Memory B cell (primary cell): ENCODE measurements around the gene C14orf132.

Experiments used
- ATAC-seq: fragments of 150-1000 bp; cut with Tn5 transposase; 2 replicates; pipeline ENCODE4 v1.10.0; 2021; ENCODE audit warnings: low read depth, mild to moderate bottlenecking, moderate library complexity
- DNase-seq, 2 donors: peaks; one replicate each; pipeline ENCODE4 v3.0.0; 2022; ENCODE audit warnings: low spot score in 2 of 2
- H3K27ac Mint-ChIP-seq: one replicate; pipeline ENCODE4 v1.8.0; 2022; ENCODE audit warnings: mild to moderate bottlenecking, moderate library complexity, mixed read lengths
- H3K27me3 Mint-ChIP-seq: one replicate; pipeline ENCODE4 v1.8.0; 2022; ENCODE audit warnings: mixed read lengths
- H3K36me3 Mint-ChIP-seq: one replicate; pipeline ENCODE4 v1.8.0; 2022; ENCODE audit warnings: mild to moderate bottlenecking, mixed read lengths
- H3K4me1 Mint-ChIP-seq: one replicate; pipeline ENCODE4 v1.8.0; 2022; ENCODE audit warnings: mixed read lengths
- H3K4me3 Mint-ChIP-seq: one replicate; pipeline ENCODE4 v1.8.0; 2022; ENCODE audit warnings: mild to moderate bottlenecking, moderate library complexity, mixed read lengths
- H3K9me3 Mint-ChIP-seq: one replicate; pipeline ENCODE4 v1.8.0; 2022; ENCODE audit warnings: mixed read lengths

C14orf132 gene

GRCh38 chr14:96051231-96051630, 12.1 kb downstream of the C14orf132 start:
- Mint-ChIP-seq H3K9me3 (peaks cover 5% of the 10 kb centered on the region), H3K36me3 (no peaks in the 10 kb centered on the region), H3K27me3 (peaks cover 9% of the 10 kb centered on the region), H3K4me1 (no peaks in the 10 kb centered on the region), H3K27ac (no peak overlapping the region), H3K4me3 (no peak overlapping the region)
- ATAC-seq (no peak), DNase-seq (no peak)

- Mint-ChIP-seq H3K27me3 (peaks cover 9% of the 10 kb centered on the region), H3K9me3 (peaks cover 5% of the 10 kb centered on the region), H3K27ac (no peak overlapping the region), H3K4me3 (no peak overlapping the region), H3K4me1 (no peaks in the 10 kb centered on the region), H3K36me3 (no peaks in the 10 kb centered on the region)
- no peak for DNase-seq
- ATAC-seq = no peak
Measured at GRCh38 chr14:96051642-96052540, 12.7 kb downstream of the C14orf132 start.

- ATAC-seq (no peak), DNase-seq (no peak)
- H3K4me3 Mint-ChIP-seq = no peak overlapping the region
- H3K27me3 Mint-ChIP-seq = peaks cover 9% of the 10 kb centered on the region
- H3K36me3 Mint-ChIP-seq = no peaks in the 10 kb centered on the region
- no peaks in the 10 kb centered on the region for H3K4me1 Mint-ChIP-seq
- peaks cover 5% of the 10 kb centered on the region for H3K9me3 Mint-ChIP-seq
- no peak overlapping the region for H3K27ac Mint-ChIP-seq
Measured at GRCh38 chr14:96052541-96053247, 13.5 kb downstream of the C14orf132 start.

- DNase-seq = no peak
- H3K4me1 Mint-ChIP-seq = no peaks in the 10 kb centered on the region
- H3K4me3 Mint-ChIP-seq = no peak overlapping the region
- H3K36me3 Mint-ChIP-seq = no peaks in the 10 kb centered on the region
- H3K27me3 Mint-ChIP-seq = peaks cover 11% of the 10 kb centered on the region
- no peak overlapping the region for H3K27ac Mint-ChIP-seq
- peaks cover 3% of the 10 kb centered on the region for H3K9me3 Mint-ChIP-seq
- no peak for ATAC-seq
Measured at GRCh38 chr14:96053248-96053599, 14.1 kb downstream of the C14orf132 start.

- Mint-ChIP-seq H3K4me1 (no peaks in the 10 kb centered on the region), H3K9me3 (peaks cover 2% of the 10 kb centered on the region), H3K27me3 (peaks cover 14% of the 10 kb centered on the region), H3K36me3 (no peaks in the 10 kb centered on the region), H3K27ac (no peak overlapping the region), H3K4me3 (no peak overlapping the region)
- no peak for DNase-seq
- ATAC-seq = no peak
Measured at GRCh38 chr14:96053600-96054381, 14.6 kb downstream of the C14orf132 start.

- H3K36me3 Mint-ChIP-seq = no peaks in the 10 kb centered on the region
- no peak overlapping the region for H3K27ac Mint-ChIP-seq
- no peak for DNase-seq
- no peak for ATAC-seq
- H3K4me1 Mint-ChIP-seq = no peaks in the 10 kb centered on the region
- H3K9me3 Mint-ChIP-seq = peaks cover 2% of the 10 kb centered on the region
- H3K4me3 Mint-ChIP-seq = no peak overlapping the region
- peaks cover 15% of the 10 kb centered on the region for H3K27me3 Mint-ChIP-seq
Measured at GRCh38 chr14:96054661-96055060, 15.5 kb downstream of the C14orf132 start.

- Mint-ChIP-seq H3K9me3 (no peaks in the 10 kb centered on the region), H3K27ac (no peak overlapping the region), H3K27me3 (peaks cover 16% of the 10 kb centered on the region), H3K4me3 (no peak overlapping the region), H3K4me1 (no peaks in the 10 kb centered on the region), H3K36me3 (no peaks in the 10 kb centered on the region)
- ATAC-seq (no peak), DNase-seq (no peak)
Measured at GRCh38 chr14:96055065-96055752, 16.0 kb downstream of the C14orf132 start.

GRCh38 chr14:96055753-96056508, 16.8 kb downstream of the C14orf132 start:
- DNase-seq (no peak), ATAC-seq (no peak)
- H3K27ac Mint-ChIP-seq = no peak overlapping the region
- H3K9me3 Mint-ChIP-seq = no peaks in the 10 kb centered on the region
- no peak overlapping the region for H3K4me3 Mint-ChIP-seq
- H3K36me3 Mint-ChIP-seq = no peaks in the 10 kb centered on the region
- no peaks in the 10 kb centered on the region for H3K4me1 Mint-ChIP-seq
- peaks cover 17% of the 10 kb centered on the region for H3K27me3 Mint-ChIP-seq

- Mint-ChIP-seq H3K36me3 (no peaks in the 10 kb centered on the region), H3K4me1 (no peaks in the 10 kb centered on the region), H3K27me3 (peaks cover 12% of the 10 kb centered on the region), H3K9me3 (no peaks in the 10 kb centered on the region), H3K27ac (no peak overlapping the region), H3K4me3 (no peak overlapping the region)
- ATAC-seq (no peak), DNase-seq (no peak)
Measured at GRCh38 chr14:96056509-96057422, 17.6 kb downstream of the C14orf132 start.

GRCh38 chr14:96057738-96058137, 18.6 kb downstream of the C14orf132 start:
- Mint-ChIP-seq H3K27me3 (peaks cover 15% of the 10 kb centered on the region), H3K4me1 (no peaks in the 10 kb centered on the region)

GRCh38 chr14:96058576-96059200, 19.5 kb downstream of the C14orf132 start:
- peaks cover 16% of the 10 kb centered on the region for H3K27me3 Mint-ChIP-seq
- H3K4me3 Mint-ChIP-seq = no peak overlapping the region
- H3K27ac Mint-ChIP-seq = no peak overlapping the region
- no peaks in the 10 kb centered on the region for H3K36me3 Mint-ChIP-seq
- no peak for DNase-seq
- no peaks in the 10 kb centered on the region for H3K9me3 Mint-ChIP-seq
- H3K4me1 Mint-ChIP-seq = no peaks in the 10 kb centered on the region
- ATAC-seq = no peak

More at GRCh38 chr14:96057738-96058137, 18.6 kb downstream of the C14orf132 start:
- Mint-ChIP-seq H3K36me3 (no peaks in the 10 kb centered on the region), H3K9me3 (no peaks in the 10 kb centered on the region), H3K4me3 (no peak overlapping the region), H3K27ac (no peak overlapping the region)
- ATAC-seq (no peak), DNase-seq (no peak)

- H3K36me3 Mint-ChIP-seq = no peaks in the 10 kb centered on the region
- no peak overlapping the region for H3K4me3 Mint-ChIP-seq
- H3K27ac Mint-ChIP-seq = no peak overlapping the region
- ATAC-seq = no peak
- no peaks in the 10 kb centered on the region for H3K9me3 Mint-ChIP-seq
- no peaks in the 10 kb centered on the region for H3K4me1 Mint-ChIP-seq
- H3K27me3 Mint-ChIP-seq = peaks cover 16% of the 10 kb centered on the region
- no peak for DNase-seq
Measured at GRCh38 chr14:96059519-96060135, 20.5 kb downstream of the C14orf132 start.
